Measurements from ENCODE around the gene RUFY1. TPM values are rescaled to one million over a fixed set of nuclear protein-coding genes. Genes with fewer than 3 reads are reported as not detected.
"Not testable (repeated sequence)": the region's sequence is repeated elsewhere in the genome, so short reads cannot be mapped to it uniquely, and the experiment has no call there.

Gene RUFY1
- 30.6 TPM for total RNA-seq

- ATAC-seq, result peak; percentile 90
These were observed at the start of gene RUFY1 for GRCh38 chr5:179550511-179551342. RUFY1 (plus strand) TSS chr5:179550554; CDS start chr5:179550570, 16 bp downstream.

- not testable (repeated sequence) for ATAC-seq
These were observed 48.4 kb upstream of the RUFY1 start for GRCh38 chr5:179501997-179502396.

- ATAC-seq, result not testable (repeated sequence)
These were observed 47.9 kb upstream of the RUFY1 start for GRCh38 chr5:179502420-179502819.

- ATAC-seq, result no peak
These were observed 46.2 kb upstream of the RUFY1 start for GRCh38 chr5:179504191-179504590.

- no peak for ATAC-seq
These were observed 45.6 kb upstream of the RUFY1 start for GRCh38 chr5:179504600-179505396.

GRCh38 chr5:179505636-179506261 lies 44.6 kb upstream of the RUFY1 start:
- no peak for ATAC-seq

GRCh38 chr5:179509239-179509638 lies 41.1 kb upstream of the RUFY1 start:
- ATAC-seq, result no peak

GRCh38 chr5:179509845-179510244 lies 40.5 kb upstream of the RUFY1 start:
- ATAC-seq, result no peak

GRCh38 chr5:179512452-179513000 lies 37.8 kb upstream of the RUFY1 start:
- ATAC-seq, result no peak

- ATAC-seq, result not testable (repeated sequence)
These were observed 34.9 kb upstream of the RUFY1 start for GRCh38 chr5:179515501-179515900.

- no peak for ATAC-seq
These were observed 34.1 kb upstream of the RUFY1 start for GRCh38 chr5:179516221-179516620.

GRCh38 chr5:179517746-179518145 lies 32.6 kb upstream of the RUFY1 start:
- ATAC-seq, result not testable (repeated sequence)

GRCh38 chr5:179518369-179518768 lies 32.0 kb upstream of the RUFY1 start:
- ATAC-seq, result peak; percentile 33

- peak; percentile 77 for ATAC-seq
These were observed 30.8 kb upstream of the RUFY1 start for GRCh38 chr5:179519416-179520070.

- not testable (repeated sequence) for ATAC-seq
These were observed 28.2 kb upstream of the RUFY1 start for GRCh38 chr5:179522107-179522506.

- ATAC-seq, result no peak
These were observed 23.4 kb upstream of the RUFY1 start for GRCh38 chr5:179526978-179527377.

GRCh38 chr5:179530069-179530998 lies 20.0 kb upstream of the RUFY1 start:
- ATAC-seq, result peak; percentile 52

GRCh38 chr5:179533024-179533423 lies 17.3 kb upstream of the RUFY1 start:
- ATAC-seq, result no peak

GRCh38 chr5:179533907-179534306 lies 16.4 kb upstream of the RUFY1 start:
- ATAC-seq, result no peak

GRCh38 chr5:179534431-179534830 lies 15.9 kb upstream of the RUFY1 start:
- no peak for ATAC-seq

GRCh38 chr5:179536676-179537075 lies 13.7 kb upstream of the RUFY1 start:
- no peak for ATAC-seq
